Right kidney (tissue), 1 donor: Measurements from ENCODE around the gene SH2D4B.

Experiments used
- DNase-seq: peaks from one replicate; pipeline ENCODE4 v3.0.0-alpha.2; 2016

Gene SH2D4B

DNA sequence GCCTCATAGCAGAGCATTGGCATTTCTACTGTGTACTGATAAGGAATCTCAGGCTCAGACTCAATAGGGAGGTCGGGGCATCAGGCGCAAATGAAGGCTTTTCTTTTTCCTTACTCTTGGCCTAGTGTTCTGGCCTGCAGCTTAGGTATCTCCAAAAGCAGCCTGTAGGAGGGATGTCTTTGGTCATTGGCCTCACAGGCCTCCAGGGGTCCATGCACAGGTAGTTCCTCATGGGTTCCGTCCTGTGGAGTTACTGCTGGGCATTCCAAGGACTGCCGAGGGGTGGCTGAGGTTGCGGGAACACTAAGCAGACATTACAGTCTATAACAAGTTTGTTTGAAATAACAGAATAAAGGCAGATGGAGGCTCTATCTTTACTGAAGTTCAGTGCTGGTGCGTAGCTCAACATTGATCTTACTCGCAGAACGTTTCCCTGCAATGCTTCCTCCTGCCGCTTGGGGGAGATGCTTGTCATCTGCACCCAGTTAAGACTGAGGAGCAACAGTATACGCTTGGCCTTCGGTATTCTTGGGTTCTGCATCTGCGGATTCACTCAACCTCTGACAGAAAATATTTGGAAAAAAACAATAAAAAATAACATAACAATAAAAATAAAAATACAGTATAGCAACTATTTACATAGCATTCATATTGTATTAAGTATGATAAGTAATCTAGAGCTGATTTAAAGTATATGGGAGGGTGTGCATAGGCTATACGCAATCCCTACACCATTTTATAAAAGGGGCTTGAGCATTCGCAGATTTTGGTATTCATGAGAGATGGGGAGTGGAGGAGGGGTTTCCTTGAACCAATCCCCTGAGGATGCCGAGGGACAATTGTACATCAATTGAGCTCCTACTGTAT is 58.9 kb downstream of the SH2D4B start:
- DNase-seq: no peak

DNA sequence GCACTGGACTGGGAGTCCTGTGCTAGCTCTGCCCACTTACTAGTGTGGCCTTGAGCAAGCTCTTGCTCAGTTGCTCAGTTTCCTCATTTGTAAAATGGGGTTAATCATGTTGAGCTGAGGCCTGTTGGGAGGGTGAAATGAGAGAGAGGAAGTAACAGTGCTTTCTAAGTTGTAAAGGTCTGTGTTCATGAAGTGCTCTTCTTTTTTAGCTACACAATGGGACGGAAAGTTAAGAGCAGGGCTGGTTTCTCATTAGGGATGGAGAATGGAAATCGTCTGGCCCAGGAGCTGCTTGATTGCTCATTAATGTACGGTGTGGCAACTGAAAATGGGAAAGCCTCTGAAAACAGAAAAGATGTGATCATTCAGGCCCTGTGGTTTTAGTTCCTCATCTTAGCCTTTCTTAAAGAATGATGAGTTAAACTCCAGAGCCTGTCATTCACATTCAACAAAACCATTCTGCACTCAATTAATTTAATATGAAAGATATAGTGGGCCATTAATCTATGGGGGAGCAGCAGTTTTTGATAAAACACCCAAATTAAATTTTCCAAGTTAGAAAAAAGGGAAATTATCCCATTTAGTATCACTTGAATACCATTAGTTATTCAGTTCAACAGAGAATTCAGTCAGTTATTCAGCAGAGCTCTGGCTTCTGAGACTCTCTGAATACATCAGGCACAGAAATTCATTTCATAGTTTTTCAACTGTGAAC is 60.5 kb downstream of the SH2D4B start:
- no peak for DNase-seq

DNA sequence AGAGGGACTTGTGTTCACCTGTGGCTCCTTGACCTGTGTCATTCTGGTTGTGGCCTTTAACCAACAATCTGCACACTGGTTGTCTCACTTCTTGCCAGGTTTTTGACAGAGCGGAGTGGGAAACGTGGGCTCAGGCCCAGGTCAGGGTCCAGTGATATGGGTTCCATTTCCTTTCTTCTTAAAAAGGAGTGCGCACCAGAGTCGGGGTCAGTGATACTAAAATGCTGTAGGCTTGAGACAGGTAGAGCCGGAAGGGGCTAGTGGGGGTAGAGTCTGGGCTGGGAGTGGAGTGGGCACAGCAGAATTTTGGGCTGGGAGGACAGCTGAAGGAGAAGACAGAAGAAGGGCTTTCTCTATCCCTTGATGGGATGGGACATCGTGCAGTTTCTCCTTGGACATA is 61.2 kb downstream of the SH2D4B start:
- no peak for DNase-seq

DNA sequence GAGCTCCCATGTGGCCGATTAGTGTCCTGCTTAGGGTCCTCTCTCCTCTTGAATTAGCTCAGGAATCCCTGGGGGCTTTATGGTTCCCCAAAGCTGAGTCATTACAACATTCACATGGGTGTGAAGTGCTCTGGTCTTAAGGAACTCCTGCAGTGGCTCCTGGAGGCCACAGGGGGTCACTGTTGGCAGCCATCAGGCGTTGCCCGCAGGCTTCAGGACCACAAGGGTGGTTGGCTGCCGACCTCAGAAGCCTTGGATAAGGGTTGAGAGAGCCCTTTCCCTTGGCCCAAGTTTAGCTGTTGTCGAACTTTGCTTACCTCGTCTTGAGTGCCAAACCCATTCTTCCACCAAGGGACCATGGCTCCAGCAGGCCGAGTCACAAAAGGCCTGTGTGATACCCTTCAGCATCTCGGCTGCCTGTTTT is 61.7 kb downstream of the SH2D4B start:
- DNase-seq: no peak

DNA sequence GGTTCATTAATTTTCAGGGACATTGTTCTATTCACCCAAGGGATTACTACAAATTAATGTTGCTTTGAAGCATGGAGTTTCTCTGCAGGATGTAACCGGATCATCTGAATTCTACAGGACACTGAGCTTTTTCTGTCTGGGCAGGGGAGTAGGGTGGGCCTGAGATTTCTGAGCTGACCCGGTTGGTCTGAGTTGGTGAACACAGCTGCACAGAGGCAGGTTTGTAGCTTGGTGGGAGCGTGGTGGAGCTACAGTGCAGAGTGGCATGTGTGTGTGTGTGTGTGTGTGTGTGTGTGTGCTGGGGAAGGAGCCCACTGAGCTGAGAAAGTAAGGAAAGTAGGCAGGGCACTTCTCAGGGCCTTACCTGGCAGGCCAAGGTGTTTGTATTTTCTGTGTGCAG is 62.6 kb downstream of the SH2D4B start:
- DNase-seq: no peak

DNA sequence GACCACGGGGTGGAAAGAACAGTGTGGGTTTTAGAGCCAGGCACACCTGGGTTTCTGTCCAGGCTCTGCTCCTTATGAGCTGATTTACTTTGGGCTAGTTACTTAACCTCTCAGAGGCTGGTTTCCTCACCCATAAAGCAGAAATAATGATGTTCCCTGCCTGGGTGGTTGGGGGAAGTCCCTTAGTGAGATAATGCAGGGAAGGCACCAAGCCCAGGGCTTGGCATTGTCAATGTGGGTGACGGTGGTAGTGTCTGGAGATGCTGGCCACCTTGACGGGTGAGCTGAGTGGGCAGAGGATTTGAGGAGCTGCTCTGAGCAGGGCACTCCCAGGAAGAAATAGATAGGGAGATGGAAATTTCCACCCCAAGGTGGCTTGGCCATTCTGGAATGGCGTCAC is 65.2 kb downstream of the SH2D4B start:
- no peak for DNase-seq

DNA sequence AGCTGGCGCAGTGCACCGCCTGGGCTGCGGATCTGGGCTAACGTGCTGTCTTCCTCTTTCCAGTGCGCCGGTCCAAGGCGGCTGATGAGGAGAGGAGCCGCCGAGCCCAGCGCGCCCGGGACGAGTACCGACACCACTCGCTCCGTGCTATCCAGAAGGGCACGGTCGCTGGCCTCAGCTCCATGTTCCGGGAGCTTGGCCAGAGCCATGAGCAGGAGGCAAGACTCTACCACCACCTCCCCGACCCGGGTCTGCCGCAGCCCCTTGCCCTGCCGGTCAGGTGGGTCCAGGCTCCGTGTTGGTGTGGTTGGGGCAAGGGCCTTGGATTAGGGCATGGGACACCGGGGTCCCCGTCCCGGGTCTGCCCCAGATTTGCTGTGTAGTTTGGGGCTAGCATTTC is 65.8 kb downstream of the SH2D4B start:
- DNase-seq: no peak

DNA sequence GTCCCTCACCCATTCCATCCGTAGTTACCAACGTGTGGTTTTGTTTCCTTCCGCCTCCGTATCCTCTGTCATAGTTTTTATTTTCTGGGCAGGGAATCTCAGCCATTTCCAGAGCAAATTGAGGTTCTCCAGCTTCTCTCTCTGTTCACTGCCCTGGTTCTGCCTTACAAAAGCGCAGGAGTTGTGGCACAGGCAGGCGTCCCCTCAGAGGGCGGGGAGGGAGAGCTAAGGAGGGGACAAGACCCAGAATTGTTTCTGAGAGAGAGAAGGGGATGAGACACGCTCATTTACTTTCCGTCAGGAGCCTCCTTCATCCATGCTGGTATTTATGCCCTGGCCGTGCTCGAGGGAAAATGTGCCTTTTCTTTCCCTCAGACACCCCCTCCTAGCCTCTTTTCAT is 71.0 kb downstream of the SH2D4B start:
- no peak for DNase-seq

DNA sequence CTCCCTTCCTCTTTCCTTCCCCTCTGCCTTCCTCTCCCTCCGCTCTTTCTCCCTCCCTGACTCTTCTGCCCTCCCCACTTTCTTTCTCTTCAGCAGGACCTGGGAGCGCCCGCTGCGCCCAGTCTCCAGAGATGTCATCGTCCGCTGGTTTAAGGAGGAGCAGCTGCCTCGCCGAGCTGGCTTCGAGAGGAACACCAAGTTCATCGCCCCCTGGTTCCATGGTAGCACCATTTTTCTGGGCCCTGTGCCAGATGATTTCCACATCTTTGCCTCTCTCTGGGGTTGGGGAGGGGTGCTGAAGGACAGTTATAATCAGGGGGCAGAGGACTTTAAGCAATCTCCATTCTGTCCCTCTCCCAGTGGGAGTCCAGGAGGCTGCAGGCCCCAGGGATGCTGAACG is 71.6 kb downstream of the SH2D4B start:
- DNase-seq: no peak

DNA sequence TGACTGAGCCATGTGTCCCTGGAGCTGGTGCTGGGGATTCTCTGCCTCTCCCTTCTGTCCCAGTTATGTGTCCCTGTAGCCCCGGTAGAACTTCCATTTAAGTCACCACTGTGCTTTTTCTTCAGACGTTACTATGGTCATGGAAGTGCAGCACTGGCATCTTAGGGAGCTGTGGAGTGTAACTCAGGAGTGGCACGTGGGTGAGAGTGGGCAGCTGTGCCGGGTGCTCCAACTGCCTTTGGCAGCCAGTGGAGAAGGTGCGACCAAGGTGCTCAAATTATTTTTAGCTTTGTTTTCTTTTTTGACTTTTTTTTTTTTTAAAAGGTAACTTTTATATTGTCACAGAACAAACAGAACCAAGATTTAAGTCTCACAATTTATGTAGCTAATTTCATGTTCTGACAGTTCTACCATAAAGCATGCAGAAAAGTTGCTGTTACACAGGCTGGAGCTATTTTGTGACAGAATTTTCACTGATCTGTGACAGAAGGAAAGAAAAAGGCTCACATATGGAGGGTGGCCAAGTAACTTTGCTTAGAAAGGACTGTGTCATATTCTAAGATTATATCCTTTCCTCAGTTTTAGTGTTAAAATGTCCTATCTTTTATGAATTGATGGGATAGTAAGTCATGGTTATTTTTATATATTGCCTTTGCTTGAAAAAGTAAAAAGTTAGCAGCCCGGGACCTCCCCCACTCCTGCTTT is 73.9 kb downstream of the SH2D4B start:
- no peak for DNase-seq

DNA sequence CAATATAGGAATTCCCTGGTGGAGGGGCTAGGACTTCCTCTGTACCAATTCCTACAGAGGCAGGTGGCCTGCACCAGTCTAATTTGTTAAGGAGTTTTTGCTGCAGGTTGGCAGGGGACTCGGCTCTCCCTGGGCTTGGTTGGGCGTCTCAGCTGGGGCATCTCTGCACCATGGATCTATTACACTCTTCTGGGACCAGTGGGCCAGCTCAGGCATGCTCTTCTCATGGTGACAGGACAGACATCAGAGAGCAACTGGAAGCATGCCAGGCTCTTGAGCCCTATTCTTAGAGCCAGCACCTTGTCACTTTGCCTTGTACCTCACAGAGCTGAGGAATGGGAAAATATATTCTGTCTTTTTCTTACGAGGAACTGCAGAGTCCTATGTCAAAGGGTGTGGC is 74.6 kb downstream of the SH2D4B start:
- no peak for DNase-seq

DNA sequence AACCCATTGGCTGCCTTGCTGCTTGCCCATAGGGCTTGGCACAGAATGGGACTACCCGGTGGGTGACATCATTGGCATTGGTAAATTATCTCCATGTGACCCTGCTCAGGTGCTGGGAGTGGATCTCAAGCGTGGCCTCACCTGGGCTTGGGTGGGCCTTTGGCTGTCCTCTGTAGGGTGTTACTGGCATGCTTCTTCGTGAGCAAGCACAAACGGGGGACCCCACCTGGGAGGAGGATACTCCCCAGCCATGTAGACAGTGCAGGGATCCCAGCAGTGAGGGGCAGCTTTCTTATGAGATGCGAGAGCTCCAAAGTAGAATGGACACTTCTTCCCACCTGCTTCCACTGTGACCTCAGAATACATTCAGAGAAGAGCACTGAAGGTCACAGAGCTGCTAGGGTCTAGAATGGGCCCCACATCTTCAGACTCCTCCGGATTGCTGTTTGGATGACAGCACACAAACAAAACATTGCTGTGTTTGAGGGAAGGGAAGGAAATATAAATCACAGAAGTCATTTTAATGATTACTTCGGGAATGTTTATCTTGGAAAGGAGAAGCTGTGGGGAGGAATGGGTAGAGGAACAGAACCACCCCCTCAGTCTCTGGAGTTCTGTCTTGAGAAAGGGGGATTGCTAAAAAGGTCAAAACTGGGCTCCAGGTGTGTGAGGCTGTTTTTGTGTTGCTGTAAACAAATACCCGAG is 75.9 kb downstream of the SH2D4B start:
- no peak for DNase-seq

DNA sequence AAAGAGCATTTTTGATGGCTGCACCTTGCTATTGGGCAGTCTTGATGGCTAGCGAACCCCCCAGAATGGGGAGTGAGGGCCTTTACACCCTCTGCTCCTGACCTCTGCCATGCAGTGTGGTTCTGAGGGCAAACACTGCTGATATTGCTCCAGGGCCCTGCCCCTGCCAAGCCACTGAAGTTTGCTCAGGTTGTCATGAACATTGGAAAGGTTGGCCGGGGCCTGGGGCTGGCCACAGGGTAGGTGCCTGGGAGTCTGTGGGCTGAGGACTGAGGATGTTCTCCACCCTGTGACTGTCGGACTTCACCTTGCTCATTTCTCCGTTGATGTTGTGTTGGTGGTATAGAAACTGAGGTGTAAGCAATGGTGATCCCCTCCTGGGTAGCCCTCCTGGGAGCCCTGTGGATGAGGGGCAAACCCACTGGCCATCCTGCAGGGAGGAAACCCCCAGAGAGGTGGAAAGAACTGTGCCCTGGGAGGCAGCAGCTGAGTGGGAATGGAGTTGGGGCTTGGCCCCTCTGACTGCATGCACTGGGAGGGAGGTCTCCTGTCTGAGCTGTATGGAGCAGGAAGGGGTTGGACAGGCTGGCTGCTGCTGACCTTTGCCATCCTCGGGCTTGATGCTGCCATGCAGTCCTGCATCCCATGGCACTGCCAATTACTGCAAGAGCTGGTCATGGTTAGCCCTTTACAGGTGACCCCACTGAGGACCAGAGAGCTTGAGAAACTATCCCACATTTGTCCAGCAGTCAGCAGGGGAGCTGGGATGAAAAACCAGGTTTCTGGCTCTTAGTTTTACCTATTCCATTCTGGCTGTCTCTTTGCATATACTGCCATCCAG is 77.1 kb downstream of the SH2D4B start:
- DNase-seq: no peak

DNA sequence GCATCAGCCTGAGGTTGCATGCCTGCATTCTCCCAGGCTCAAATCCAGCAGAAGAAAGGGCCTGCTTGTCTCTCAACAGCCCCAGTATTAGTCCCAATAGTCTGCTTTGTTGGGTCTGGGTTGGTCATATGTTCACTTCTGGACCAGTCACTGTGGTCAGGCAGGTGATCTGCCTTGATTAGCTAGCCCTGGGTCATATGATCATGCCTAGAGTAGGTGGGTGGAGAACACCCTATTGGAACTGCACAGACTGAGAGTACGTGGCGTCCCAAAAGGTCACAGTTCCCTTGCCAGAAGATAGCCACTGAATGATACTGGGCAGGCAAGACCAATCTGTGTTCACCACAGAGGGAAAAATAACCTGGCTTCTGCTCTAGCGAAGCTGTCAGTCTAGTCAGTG is 80.1 kb downstream of the SH2D4B start:
- DNase-seq: no peak

DNA sequence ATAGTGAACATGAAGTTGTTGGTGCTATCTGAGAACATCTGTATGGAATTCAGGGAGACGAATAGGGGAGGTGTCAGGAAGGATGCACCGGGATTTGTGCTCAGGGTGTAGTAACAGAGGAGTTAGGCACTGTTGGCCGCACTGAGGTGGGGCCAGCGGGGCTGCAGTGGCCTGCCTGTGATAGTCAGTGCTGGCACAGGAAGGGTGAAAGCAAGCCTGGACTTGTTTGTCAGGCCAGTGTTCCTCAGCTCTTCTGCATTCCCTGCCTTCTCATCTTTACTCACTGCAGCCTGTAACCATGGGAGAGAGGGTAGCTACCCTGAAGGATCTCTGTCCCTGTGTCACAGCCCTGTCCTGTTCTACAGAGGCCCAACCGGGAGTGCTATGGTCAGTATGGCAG is 81.3 kb downstream of the SH2D4B start:
- DNase-seq: no peak

DNA sequence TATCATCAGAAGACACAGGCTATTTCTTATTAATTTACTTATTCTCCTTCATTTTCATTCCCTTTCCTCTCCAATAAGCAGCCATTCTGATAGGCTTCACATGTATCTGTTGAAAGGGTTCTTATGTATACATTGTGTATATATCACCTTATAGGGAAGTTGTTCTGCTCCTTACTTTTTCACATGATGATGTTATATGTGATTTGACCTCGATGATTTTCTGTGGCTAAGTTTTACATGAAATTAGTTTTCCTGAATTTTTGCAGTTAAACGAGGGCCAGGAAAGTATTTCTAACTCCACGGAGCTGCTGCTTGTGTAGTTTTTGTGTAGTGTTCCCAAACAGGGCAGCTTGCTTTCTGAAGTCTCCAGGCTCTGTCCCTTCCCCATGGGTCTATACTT is 84.5 kb downstream of the SH2D4B start:
- no peak for DNase-seq

DNA sequence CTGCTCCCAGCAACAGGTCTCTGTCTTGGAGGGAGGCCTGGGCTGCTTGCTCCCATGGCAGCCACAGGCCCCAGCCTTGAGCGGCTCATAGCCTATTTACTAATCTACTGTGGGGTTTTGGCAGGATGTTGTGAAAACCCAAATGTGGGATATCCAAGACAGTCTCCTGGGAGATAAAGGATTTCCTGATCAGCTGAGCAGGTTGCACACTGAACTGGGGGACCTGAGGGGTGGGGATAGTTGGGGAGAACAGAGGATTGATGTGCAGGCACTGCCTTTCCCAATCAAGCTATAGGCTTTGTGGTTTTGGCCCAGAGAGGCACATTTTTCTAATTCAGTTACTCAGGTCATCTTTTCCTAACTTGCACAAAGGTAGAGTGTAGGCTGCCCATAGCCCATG is 92.6 kb downstream of the SH2D4B start:
- DNase-seq: no peak

DNA sequence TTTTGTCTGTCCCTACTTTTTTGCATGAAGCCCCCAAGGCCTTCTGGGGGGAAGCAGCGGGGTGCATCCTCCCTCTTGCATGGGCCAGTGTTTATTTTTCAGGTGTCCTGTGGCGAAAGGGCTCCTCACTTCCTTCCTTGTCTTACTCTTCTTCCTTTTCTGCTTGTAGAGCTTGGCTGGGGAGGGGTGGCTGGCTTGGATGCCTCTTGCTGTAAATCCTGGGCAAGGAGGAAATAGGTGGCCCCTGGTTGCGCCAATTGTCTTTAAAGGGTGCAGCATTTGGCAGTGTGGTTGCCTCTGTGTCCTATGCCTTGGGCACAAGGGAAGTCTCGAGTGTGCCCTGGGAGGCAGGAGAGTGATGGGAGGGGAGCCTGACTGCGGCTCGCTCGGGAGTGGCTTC is 95.0 kb downstream of the SH2D4B start:
- no peak for DNase-seq

DNA sequence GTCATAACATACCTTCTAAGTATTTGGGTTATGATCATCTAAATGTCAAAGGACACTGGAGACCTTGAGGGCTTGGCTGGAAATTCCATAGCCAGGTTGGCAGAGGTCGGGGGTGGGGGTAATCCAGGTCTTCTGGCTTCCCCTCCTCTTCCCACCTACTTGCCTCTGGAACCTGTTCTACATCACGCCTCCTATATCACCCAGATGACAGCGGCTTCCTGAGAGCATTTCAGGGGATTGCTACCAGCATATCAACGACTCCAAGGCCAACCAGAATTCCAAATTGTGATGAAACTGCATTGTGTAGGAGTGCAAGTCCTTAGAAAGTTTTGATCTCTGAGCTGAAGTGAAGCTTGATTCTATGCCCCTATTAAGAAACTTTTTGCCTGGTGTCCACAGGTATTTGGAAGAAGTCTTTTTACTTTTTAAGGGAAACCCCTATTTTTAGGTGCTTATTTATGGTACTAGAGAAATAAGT is 95.7 kb downstream of the SH2D4B start:
- DNase-seq: no peak

DNA sequence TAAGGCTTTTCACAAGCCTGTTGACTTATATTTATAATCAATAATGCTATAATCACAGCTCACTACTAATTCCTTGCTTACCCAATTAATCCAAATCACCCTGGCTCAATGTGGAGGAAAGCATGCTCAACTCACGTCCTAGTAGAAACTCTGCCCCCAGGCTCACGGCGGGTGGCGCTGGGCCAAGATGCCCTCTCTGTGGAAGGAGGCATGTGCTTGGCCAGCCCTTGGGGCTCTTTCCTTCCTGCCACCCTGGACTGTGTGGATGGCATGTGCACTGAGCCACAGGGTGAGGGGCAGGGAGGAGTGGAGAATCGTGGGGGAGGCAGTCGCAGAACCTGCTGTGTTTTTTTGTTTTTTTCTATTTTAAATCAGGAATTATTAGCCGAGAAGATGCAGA is 96.2 kb downstream of the SH2D4B start:
- no peak for DNase-seq

DNA sequence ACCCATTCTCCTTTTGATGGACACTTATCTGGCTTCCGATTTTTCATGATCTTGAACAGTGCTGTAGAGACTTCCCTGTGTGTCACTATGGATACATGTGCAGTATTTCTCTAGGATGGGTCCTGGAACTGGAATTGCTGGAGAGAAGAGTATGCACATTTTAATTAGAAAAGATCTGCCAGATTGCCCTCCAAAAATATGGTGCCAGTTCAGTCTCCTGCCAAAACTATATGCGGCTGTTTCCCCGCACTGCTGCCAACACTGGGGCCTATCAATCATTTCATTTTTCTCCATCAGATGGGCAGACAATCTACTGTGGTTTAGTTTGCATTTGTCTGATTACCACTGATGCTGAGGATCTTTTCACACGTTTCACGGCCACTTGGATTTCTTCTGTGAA is 105.0 kb downstream of the SH2D4B start:
- no peak for DNase-seq

DNA sequence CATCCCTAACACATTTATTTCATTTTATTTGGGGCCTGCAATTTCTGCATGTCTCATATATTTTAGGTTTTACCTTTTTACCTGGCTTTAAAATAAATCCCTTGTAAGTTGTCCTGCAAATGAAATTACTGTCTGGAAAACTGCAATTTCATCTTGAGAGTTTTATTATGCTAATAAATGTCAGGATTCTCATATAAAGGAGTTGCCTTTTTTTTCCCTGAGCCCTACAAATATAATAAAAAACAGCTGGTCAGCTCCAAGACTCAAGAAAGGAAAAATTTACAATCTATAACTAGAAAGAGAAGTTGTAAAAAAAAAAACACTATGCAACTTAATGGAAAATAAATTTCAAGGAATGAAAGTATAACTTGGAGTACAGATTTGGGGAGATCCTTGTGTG is 108.7 kb downstream of the SH2D4B start:
- no peak for DNase-seq
